Hepatocyte (in vitro differentiated cells): ENCODE data around the gene C18orf63. TPM values are rescaled to one million over a fixed set of nuclear protein-coding genes. Genes with fewer than 3 reads are reported as not detected.
A peak's percentile ranks its signal among the peaks of the same experiment; 100 is the strongest.

Experiments
- DNase-seq: peaks from one replicate; pipeline ENCODE4 v3.0.0-alpha.2; 2016; ENCODE audit warnings: low spot score
- H2AFZ ChIP-seq: fragments of 200-600 bp; sonication (generic); 2 replicates; pipeline ENCODE4 v1.6.0; 2016; ENCODE audit warnings: antibody characterized with exemption, mild to moderate bottlenecking
- H3K27ac ChIP-seq: fragments of 200-600 bp; sonication (generic); 2 replicates; pipeline ENCODE4 v1.5.1; 2016; ENCODE audit warnings: mild to moderate bottlenecking
- H3K27me3 ChIP-seq: fragments of 200-600 bp; sonication (generic); 2 replicates; pipeline ENCODE4 v1.6.1; 2016
- H3K36me3 ChIP-seq: fragments of 200-600 bp; sonication (generic); replicated peaks from 2 replicates; pipeline ENCODE4 v1.5.1; 2016; ENCODE audit warnings: low read depth; ENCODE audit not compliant: insufficient read depth
- H3K4me1 ChIP-seq: fragments of 200-600 bp; sonication (generic); 2 replicates; pipeline ENCODE4 v1.5.1; 2016; ENCODE audit warnings: mild to moderate bottlenecking, moderate library complexity; ENCODE audit not compliant: insufficient read depth
- H3K4me2 ChIP-seq: fragments of 200-600 bp; sonication (generic); 2 replicates; pipeline ENCODE4 v1.6.0; 2016
- H3K4me3 ChIP-seq: fragments of 200-600 bp; sonication (generic); 2 replicates; pipeline ENCODE4 v1.5.1; 2016; ENCODE audit warnings: mild to moderate bottlenecking
- H3K79me2 ChIP-seq: fragments of 200-600 bp; sonication (generic); 2 replicates; pipeline ENCODE4 v1.6.0; 2017; ENCODE audit warnings: mild to moderate bottlenecking
- H3K9me2 ChIP-seq: fragments of 200-600 bp; sonication (generic); replicated peaks from 2 replicates; pipeline ENCODE4 v1.6.0; 2017; ENCODE audit warnings: mild to moderate bottlenecking; ENCODE audit not compliant: insufficient read depth
- H3K9me3 ChIP-seq: fragments of 200-600 bp; sonication (generic); 2 replicates; pipeline ENCODE4 v1.5.1; 2016; ENCODE audit warnings: low read depth, mild to moderate bottlenecking
- H4K20me1 ChIP-seq: fragments of 200-600 bp; sonication (generic); 2 replicates; pipeline ENCODE4 v1.6.0; 2016; ENCODE audit warnings: mild to moderate bottlenecking; ENCODE audit not compliant: insufficient read depth, poor library complexity, severe bottlenecking
- CTCF ChIP-seq: fragments of 200-600 bp; sonication (generic); IDR thresholded peaks from 2 replicates; pipeline ENCODE4 v1.5.1; 2016; ENCODE audit warnings: antibody characterized with exemption, mild to moderate bottlenecking; ENCODE audit not compliant: poor library complexity
- EZH2 ChIP-seq: fragments of 200-600 bp; sonication (generic); IDR thresholded peaks from 2 replicates; pipeline ENCODE4 v1.6.1; 2016; ENCODE audit warnings: antibody characterized with exemption, mild to moderate bottlenecking, borderline replicate concordance
- EZH2phosphoT487 ChIP-seq: fragments of 200-600 bp; sonication (generic); IDR thresholded peaks from one replicate; pipeline ENCODE4 v1.6.1; 2018; ENCODE audit warnings: antibody characterized with exemption, mild to moderate bottlenecking, low read depth, moderate library complexity; ENCODE audit not compliant: unreplicated experiment, severe bottlenecking
- WGBS: methylation state at CpG from one replicate; pipeline ENCODE4 v1.1.6; 2016; ENCODE audit warnings: low lambda C conversion rate; ENCODE audit errors: missing lambda C conversion rate; 5-methylcytosine and 5-hydroxymethylcytosine counted together
- polyA plus RNA-seq: library from polyadenylated mRNA; unstranded; fragments of >200 nt; fragmentation: Nextera tagmentation; extraction: Ambion mirVana; gene quantifications from 2 replicates; pipeline ENCODE4 v1.2.1, GENCODE V29; 2016
- total RNA-seq: library from RNA; depleted of rRNA; stranded (reverse); fragments of >200 nt; gene quantifications from 2 replicates; pipeline ENCODE4 v1.2.3, GENCODE V29; 2014

C18orf63 gene
- total and polyA plus RNA-seq, 2 experiments from 2014 or later: not detected

GRCh38 chr18:74399091-74399887, 83.7 kb downstream of the C18orf63 start:
- TF ChIP-seq EZH2: no peak
- no peak overlapping the region for H3K27ac ChIP-seq
- no peaks in the 10 kb centered on the region for H3K79me2 ChIP-seq
- no peak overlapping the region for H3K4me2 ChIP-seq
- no peaks in the 10 kb centered on the region for H3K9me2 ChIP-seq
- H3K27me3 ChIP-seq: no peaks in the 10 kb centered on the region
- H3K36me3 ChIP-seq: no peaks in the 10 kb centered on the region
- no peak overlapping the region for H2AFZ ChIP-seq
- no peaks in the 10 kb centered on the region for H3K9me3 ChIP-seq
- H4K20me1 ChIP-seq: no peaks in the 10 kb centered on the region
- H3K4me1 ChIP-seq: peaks cover 10% of the 10 kb centered on the region
- 85% methylated on average over 14 of the region's 14 CpGs for WGBS
- no peak for DNase-seq
- H3K4me3 ChIP-seq: no peak overlapping the region

GRCh38 chr18:74400813-74401212, 85.2 kb downstream of the C18orf63 start:
- Histone ChIP-seq H3K9me3 (no peaks in the 10 kb centered on the region), H3K27me3 (no peaks in the 10 kb centered on the region), H3K4me1 (peaks cover 10% of the 10 kb centered on the region), H3K4me2 (no peak overlapping the region), H3K79me2 (no peaks in the 10 kb centered on the region), H3K9me2 (no peaks in the 10 kb centered on the region), H2AFZ (no peak overlapping the region), H3K27ac (no peak overlapping the region), H4K20me1 (no peaks in the 10 kb centered on the region), H3K4me3 (no peak overlapping the region), H3K36me3 (no peaks in the 10 kb centered on the region)
- 84% methylated on average over 4 of the region's 4 CpGs for WGBS
- TF ChIP-seq EZH2: no peak
- DNase-seq: no peak

GRCh38 chr18:74402806-74403433, 87.3 kb downstream of the C18orf63 start:
- H3K79me2 ChIP-seq: no peaks in the 10 kb centered on the region
- peaks cover 6% of the 10 kb centered on the region for H3K4me1 ChIP-seq
- H2AFZ ChIP-seq: no peak overlapping the region
- no peaks in the 10 kb centered on the region for H4K20me1 ChIP-seq
- H3K27me3 ChIP-seq: peaks cover 4% of the 10 kb centered on the region
- peak; percentile 19 for DNase-seq
- H3K36me3 ChIP-seq: no peaks in the 10 kb centered on the region
- no peak overlapping the region for H3K4me3 ChIP-seq
- TF ChIP-seq EZH2phosphoT487 (no peak), EZH2 (no peak), CTCF (no peak)
- no peaks in the 10 kb centered on the region for H3K9me3 ChIP-seq
- 54% methylated on average over 9 of the region's 9 CpGs for WGBS
- H3K4me2 ChIP-seq: no peak overlapping the region
- no peak overlapping the region for H3K27ac ChIP-seq
- no peaks in the 10 kb centered on the region for H3K9me2 ChIP-seq

- H3K9me3 ChIP-seq: no peaks in the 10 kb centered on the region
- no peak overlapping the region for H3K4me3 ChIP-seq
- H3K27ac ChIP-seq: no peak overlapping the region
- no peak overlapping the region for H3K4me2 ChIP-seq
- H3K4me1 ChIP-seq: peaks cover 6% of the 10 kb centered on the region
- no peak overlapping the region for H2AFZ ChIP-seq
- no peaks in the 10 kb centered on the region for H3K9me2 ChIP-seq
- peaks cover 6% of the 10 kb centered on the region for H3K27me3 ChIP-seq
- no peak for DNase-seq
- H4K20me1 ChIP-seq: no peaks in the 10 kb centered on the region
- 81% methylated on average over 2 of the region's 2 CpGs for WGBS
- H3K36me3 ChIP-seq: no peaks in the 10 kb centered on the region
- TF ChIP-seq EZH2phosphoT487: no peak
- no peak for TF ChIP-seq CTCF
- TF ChIP-seq EZH2: no peak
- no peaks in the 10 kb centered on the region for H3K79me2 ChIP-seq
Measured at GRCh38 chr18:74407888-74408287, 92.2 kb downstream of the C18orf63 start.

Other genes with a start within 250 kb of the C18orf63 start
- 0.48 and 0.93 TPM in 2 replicates for gene FBXO15, start 168.0 kb upstream of the C18orf63 start, total RNA-seq
- 0.69 and 0.84 TPM in 2 replicates for gene FBXO15, start 168.0 kb upstream of the C18orf63 start, polyA plus RNA-seq
- 22.8 and 25.6 TPM in 2 replicates for gene TIMM21, start 167.3 kb upstream of the C18orf63 start, total RNA-seq
- gene TIMM21, start 167.3 kb upstream of the C18orf63 start, polyA plus RNA-seq: 53.0 and 67.2 TPM in 2 replicates
- gene CYB5A, start 23.9 kb upstream of the C18orf63 start, total RNA-seq: 259 and 273 TPM in 2 replicates
- 358 and 457 TPM in 2 replicates for gene CYB5A, start 23.9 kb upstream of the C18orf63 start, polyA plus RNA-seq
- 0.40 and 0.56 TPM in 2 replicates for gene DIPK1C, start 141.5 kb downstream of the C18orf63 start, total RNA-seq
- 0.28 and 0.73 TPM in 2 replicates for gene DIPK1C, start 141.5 kb downstream of the C18orf63 start, polyA plus RNA-seq
- gene CNDP2, start 180.5 kb downstream of the C18orf63 start, total RNA-seq: 95.7 and 101 TPM in 2 replicates
- 122 and 135 TPM in 2 replicates for gene CNDP2, start 180.5 kb downstream of the C18orf63 start, polyA plus RNA-seq
- gene CNDP1, start 218.7 kb downstream of the C18orf63 start, total RNA-seq: not detected in 2 replicates
- gene CNDP1, start 218.7 kb downstream of the C18orf63 start, polyA plus RNA-seq: 0.23 and 0.74 TPM in 2 replicates